ENCODE measurements around the gene MMP23B.
A peak's percentile ranks its signal among the peaks of the same experiment; 100 is the strongest.
"Not testable (repeated sequence)": the region's sequence is repeated elsewhere in the genome, so short reads cannot be mapped to it uniquely, and the experiment has no call there.

Gene MMP23B

GRCh38 chr1:1631782-1632420, at the start of gene MMP23B:
Gene MMP23B, plus strand, starts transcription at chr1:1632173. Its CDS starts 46 bp downstream, at chr1:1632219.
- no peak for DNase-seq

GRCh38 chr1:1582585-1583346, 49.2 kb upstream of the MMP23B start:
- no peak for DNase-seq

- DNase-seq: no peak
Observed at GRCh38 chr1:1583347-1584010, 48.5 kb upstream of the MMP23B start.

- no peak for DNase-seq
Observed at GRCh38 chr1:1591452-1591851, 40.5 kb upstream of the MMP23B start.

GRCh38 chr1:1593834-1594601, 38.0 kb upstream of the MMP23B start:
- DNase-seq: no peak

GRCh38 chr1:1594602-1595260, 37.2 kb upstream of the MMP23B start:
- no peak for DNase-seq

GRCh38 chr1:1595341-1595740, 36.6 kb upstream of the MMP23B start:
- not testable (repeated sequence) for DNase-seq

- no peak for DNase-seq
Observed at GRCh38 chr1:1596493-1597274, 35.3 kb upstream of the MMP23B start.

- DNase-seq: peak in 1 of 2 experiments; percentile 17
Observed at GRCh38 chr1:1597275-1597930, 34.6 kb upstream of the MMP23B start.

GRCh38 chr1:1598051-1598719, 33.8 kb upstream of the MMP23B start:
- DNase-seq: no peak

GRCh38 chr1:1598720-1599029, 33.3 kb upstream of the MMP23B start:
- no peak for DNase-seq

- DNase-seq: peak; percentile 11 to 15
Observed at GRCh38 chr1:1599030-1599934, 32.7 kb upstream of the MMP23B start.

- no peak for DNase-seq
Observed at GRCh38 chr1:1599935-1600860, 31.8 kb upstream of the MMP23B start, which contains the start of gene FNDC10. Gene FNDC10, minus strand, starts transcription at chr1:1600135. Its CDS starts 120 bp downstream, at chr1:1600015.

- no peak for DNase-seq
Observed at GRCh38 chr1:1600861-1601563, 31.0 kb upstream of the MMP23B start.

- DNase-seq: no peak
Observed at GRCh38 chr1:1601564-1602303, 30.2 kb upstream of the MMP23B start.

- no peak for DNase-seq
Observed at GRCh38 chr1:1602304-1602967, 29.5 kb upstream of the MMP23B start.
